CD8-positive, alpha-beta memory T cell (primary cell): ENCODE measurements around the gene PLXNA1. TPM values are rescaled to one million over a fixed set of nuclear protein-coding genes. Genes with fewer than 3 reads are reported as not detected.

Experiments
- CTCF ChIA-PET: fragments of 350-600 bp; sonication (Branson Sonifier 250); formaldehyde crosslinking; loops from one replicate; lab custom pipeline; 2021; ENCODE audit warnings: antibody characterized with exemption; lab: Charles Lee
- POLR2A ChIA-PET: fragments of 350-600 bp; sonication (Branson Sonifier 250); formaldehyde crosslinking; loops from one replicate; lab custom pipeline; 2021; ENCODE audit warnings: antibody characterized with exemption; lab: Charles Lee
- DNase-seq, 5 donors: peaks; one replicate each; pipeline versions ENCODE4 v3.0.0 to v3.0.0-alpha.2; 2020 to 2022; ENCODE audit warnings: mixed read lengths in 1 of 5
- H3K27ac ChIP-seq: one replicate; pipeline ENCODE4 v1.7.0; 2013; ENCODE audit warnings: low read depth, mild to moderate bottlenecking, low read length, moderate library complexity
- H3K27me3 ChIP-seq: 2 replicates; pipeline ENCODE4 v1.7.0; 2013; ENCODE audit warnings: low read length, mild to moderate bottlenecking; ENCODE audit not compliant: insufficient read depth, poor library complexity, severe bottlenecking
- H3K36me3 ChIP-seq: 2 replicates; pipeline ENCODE4 v1.7.0; 2013; ENCODE audit warnings: mild to moderate bottlenecking, low read length, moderate library complexity; ENCODE audit not compliant: insufficient read depth
- H3K4me1 ChIP-seq: 2 replicates; pipeline ENCODE4 v1.7.0; 2013; ENCODE audit warnings: mild to moderate bottlenecking, low read length, moderate library complexity; ENCODE audit not compliant: insufficient read depth
- H3K4me3 ChIP-seq: 2 replicates; pipeline ENCODE4 v1.7.0; 2013; ENCODE audit warnings: mild to moderate bottlenecking, low read length
- H3K9me3 ChIP-seq: 2 replicates; pipeline ENCODE4 v1.7.0; 2013; ENCODE audit warnings: mild to moderate bottlenecking, low read length
- H3K27ac Mint-ChIP-seq, 8 donors: one replicate each; pipeline ENCODE4 v1.8.0; 2020 to 2021; ENCODE audit warnings: mixed read lengths in 8 of 8, mild to moderate bottlenecking in 6 of 8, inconsistent platforms in 3 of 8, moderate library complexity in 3 of 8
- H3K27me3 Mint-ChIP-seq, 2 donors: one replicate each; pipeline ENCODE4 v1.8.0; 2020 to 2021; ENCODE audit warnings: mixed read lengths in 2 of 2, mild to moderate bottlenecking in 1 of 2, moderate library complexity in 1 of 2
- H3K36me3 Mint-ChIP-seq, 3 donors: one replicate each; pipeline ENCODE4 v1.8.0; 2020 to 2021; ENCODE audit warnings: mixed read lengths in 3 of 3, inconsistent platforms in 1 of 3, mild to moderate bottlenecking in 1 of 3
- H3K4me1 Mint-ChIP-seq, 3 donors: one replicate each; pipeline ENCODE4 v1.8.0; 2020 to 2021; ENCODE audit warnings: mixed read lengths in 3 of 3, inconsistent platforms in 1 of 3, mild to moderate bottlenecking in 1 of 3
- H3K4me3 Mint-ChIP-seq, 7 donors: one replicate each; pipeline ENCODE4 v1.8.0; 2020 to 2021; ENCODE audit warnings: mixed read lengths in 7 of 7, mild to moderate bottlenecking in 6 of 7, moderate library complexity in 4 of 7, inconsistent platforms in 2 of 7
- H3K9me3 Mint-ChIP-seq, 5 donors: one replicate each; pipeline ENCODE4 v1.8.0; 2020 to 2022; ENCODE audit warnings: mixed read lengths in 5 of 5, mild to moderate bottlenecking in 3 of 5, moderate library complexity in 2 of 5, inconsistent platforms in 1 of 5
- polyA plus RNA-seq: library from polyadenylated mRNA; unstranded; fragments of 300-500 nt; fragmentation: Illumina TruSeq; gene quantifications from one replicate; pipeline ENCODE4 v1.2.3, GENCODE V29; 2021
- total RNA-seq, 2 experiments: library from RNA; stranded (reverse); gene quantifications; one replicate each; pipeline ENCODE4 v1.2.3, GENCODE V29; 2021

The PLXNA1 gene
- total and polyA plus RNA-seq, 3 experiments from 2014 or later = 1.0 to 15.9 (median 14.4) TPM

- Histone ChIP-seq H3K4me1 (no peaks in the 10 kb centered on the region), H3K9me3 (no peaks in the 10 kb centered on the region), H3K36me3 (no peaks in the 10 kb centered on the region), H3K27ac (peak overlapping the region; percentile 45), H3K4me3 (no peak overlapping the region), H3K27me3 (no peaks in the 10 kb centered on the region)
- ChIA-PET CTCF (no interaction called here), POLR2A (no interaction called here)
- Mint-ChIP-seq H3K4me3 (no peak overlapping the region), H3K27ac (no peak overlapping the region), H3K27me3 (peaks cover 0 to 2% of the 10 kb centered on the region in 2 donors), H3K36me3 (peaks cover 0 to 9% (median 0%) of the 10 kb centered on the region in 3 donors), H3K4me1 (no peaks in the 10 kb centered on the region), H3K9me3 (no peaks in the 10 kb centered on the region)
- no peak for DNase-seq
Observed at GRCh38 chr3:126960604-126960995, 22.3 kb upstream of the PLXNA1 start.

- Histone ChIP-seq H3K36me3 (no peaks in the 10 kb centered on the region), H3K27ac (peak overlapping the region; percentile 45), H3K4me3 (no peak overlapping the region), H3K27me3 (no peaks in the 10 kb centered on the region), H3K9me3 (no peaks in the 10 kb centered on the region), H3K4me1 (no peaks in the 10 kb centered on the region)
- no peaks in the 10 kb centered on the region for H3K9me3 Mint-ChIP-seq
- peaks cover 0 to 2% of the 10 kb centered on the region in 2 donors for H3K27me3 Mint-ChIP-seq
- H3K4me1 Mint-ChIP-seq = no peaks in the 10 kb centered on the region
- ChIA-PET CTCF (no interaction called here), POLR2A (no interaction called here)
- no peak for DNase-seq
- H3K27ac Mint-ChIP-seq = no peak overlapping the region
- no peak overlapping the region for H3K4me3 Mint-ChIP-seq
- H3K36me3 Mint-ChIP-seq = peaks cover 0 to 9% (median 0%) of the 10 kb centered on the region in 3 donors
Observed at GRCh38 chr3:126961191-126961790, 21.6 kb upstream of the PLXNA1 start.

GRCh38 chr3:126961791-126962461, 21.0 kb upstream of the PLXNA1 start:
- Histone ChIP-seq H3K9me3 (no peaks in the 10 kb centered on the region), H3K4me1 (no peaks in the 10 kb centered on the region), H3K27ac (peak overlapping the region; percentile 45), H3K4me3 (no peak overlapping the region), H3K36me3 (no peaks in the 10 kb centered on the region), H3K27me3 (no peaks in the 10 kb centered on the region)
- ChIA-PET POLR2A (no interaction called here), CTCF (no interaction called here)
- Mint-ChIP-seq H3K27me3 (peaks cover 0 to 2% of the 10 kb centered on the region in 2 donors), H3K4me3 (no peak overlapping the region), H3K4me1 (no peaks in the 10 kb centered on the region), H3K36me3 (peaks cover 0 to 9% (median 0%) of the 10 kb centered on the region in 3 donors), H3K27ac (no peak overlapping the region), H3K9me3 (no peaks in the 10 kb centered on the region)
- DNase-seq = no peak

DNA sequence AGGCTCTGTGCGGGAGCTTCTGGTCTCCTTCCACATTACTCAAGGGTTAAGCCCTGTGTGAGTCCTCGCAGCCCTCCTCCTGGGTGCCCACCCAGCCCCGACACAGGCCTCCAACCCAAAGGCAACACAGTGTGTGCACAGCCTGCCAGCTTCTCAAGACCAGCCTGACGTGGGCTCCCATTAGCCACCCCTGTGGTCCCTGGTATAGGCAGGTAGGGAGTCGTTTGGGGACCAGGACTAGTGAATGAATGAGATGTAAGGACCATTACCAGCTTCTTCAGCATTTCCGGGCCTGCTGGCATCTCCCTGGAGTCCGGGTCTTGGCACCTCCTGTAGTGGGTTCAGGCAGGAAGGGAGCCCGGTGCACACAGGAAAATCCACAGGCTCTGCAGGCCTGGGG, 20.2 kb upstream of the PLXNA1 start:
- no peak for DNase-seq
- Mint-ChIP-seq H3K4me1 (no peaks in the 10 kb centered on the region), H3K9me3 (no peaks in the 10 kb centered on the region), H3K4me3 (no peak overlapping the region), H3K36me3 (peaks cover 0 to 9% (median 0%) of the 10 kb centered on the region in 3 donors), H3K27ac (no peak overlapping the region), H3K27me3 (peaks cover 0 to 2% of the 10 kb centered on the region in 2 donors)
- ChIA-PET POLR2A (no interaction called here), CTCF (no interaction called here)
- Histone ChIP-seq H3K36me3 (no peaks in the 10 kb centered on the region), H3K9me3 (no peaks in the 10 kb centered on the region), H3K4me1 (no peaks in the 10 kb centered on the region), H3K27ac (no peak overlapping the region), H3K27me3 (no peaks in the 10 kb centered on the region), H3K4me3 (no peak overlapping the region)

GRCh38 chr3:126963261-126964190, 19.4 kb upstream of the PLXNA1 start:
- Mint-ChIP-seq H3K4me1 (no peaks in the 10 kb centered on the region), H3K27ac (peak overlapping the region in 1 of 8 donors; percentile 30), H3K36me3 (peaks cover 0 to 9% (median 0%) of the 10 kb centered on the region in 3 donors), H3K9me3 (no peaks in the 10 kb centered on the region), H3K27me3 (peaks cover 0 to 2% of the 10 kb centered on the region in 2 donors), H3K4me3 (no peak overlapping the region)
- no peaks in the 10 kb centered on the region for H3K9me3 ChIP-seq
- ChIA-PET POLR2A (interaction anchor here (0.5 kb wide), 1 partner anchor 61 kb away, joined by 4 read pairs; no protein-coding TSS in a partner anchor), CTCF (no interaction called here)
- no peak for DNase-seq
- H3K27me3 ChIP-seq = no peaks in the 10 kb centered on the region
- H3K36me3 ChIP-seq = no peaks in the 10 kb centered on the region
- H3K27ac ChIP-seq = no peak overlapping the region
- no peak overlapping the region for H3K4me3 ChIP-seq
- H3K4me1 ChIP-seq = no peaks in the 10 kb centered on the region

DNA sequence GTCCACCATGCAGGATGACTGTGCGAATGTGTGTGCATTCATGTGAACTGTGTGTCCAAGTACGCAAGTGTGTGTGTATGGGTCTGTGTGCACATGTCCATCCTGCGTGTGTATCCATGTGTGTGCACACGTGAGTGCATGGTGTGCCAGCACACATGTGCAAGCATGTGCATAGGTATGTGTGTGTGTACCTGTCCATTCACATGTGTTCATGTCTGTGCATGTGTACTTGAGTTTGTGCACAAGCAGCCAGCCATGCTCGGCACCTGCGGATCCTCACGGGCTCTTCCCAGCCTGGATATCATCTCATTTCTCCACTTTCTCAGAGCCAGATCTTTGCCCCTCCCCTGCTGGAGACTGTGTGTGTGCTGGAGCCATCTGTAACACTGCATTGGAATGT, 18.7 kb upstream of the PLXNA1 start:
- H3K4me1 Mint-ChIP-seq = no peaks in the 10 kb centered on the region

DNA sequence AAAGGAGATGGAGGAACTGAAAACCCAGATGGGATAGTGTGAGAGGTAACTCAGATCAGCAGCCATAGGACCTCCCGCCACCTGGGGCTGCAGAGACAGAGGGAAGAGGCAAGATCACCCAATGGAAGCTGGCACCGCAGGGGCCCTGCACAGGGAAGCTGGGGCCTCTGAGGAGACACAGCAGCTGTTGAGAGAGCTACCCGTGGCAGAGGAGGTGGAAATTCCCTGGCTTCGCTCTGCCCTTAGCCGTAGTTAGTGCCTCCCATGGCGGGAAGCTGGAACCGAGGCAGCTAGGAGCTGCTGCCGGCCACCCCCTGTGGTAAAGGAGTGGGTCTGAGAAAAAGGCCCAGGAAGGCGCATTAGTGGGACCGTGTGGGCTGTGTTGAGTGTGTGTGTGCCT, 18.0 kb upstream of the PLXNA1 start:
- no peaks in the 10 kb centered on the region for H3K9me3 Mint-ChIP-seq
- Histone ChIP-seq H3K4me3 (no peak overlapping the region), H3K27me3 (no peaks in the 10 kb centered on the region), H3K36me3 (no peaks in the 10 kb centered on the region), H3K9me3 (no peaks in the 10 kb centered on the region), H3K27ac (no peak overlapping the region), H3K4me1 (no peaks in the 10 kb centered on the region)
- ChIA-PET CTCF (no interaction called here), POLR2A (no interaction called here)
- H3K4me1 Mint-ChIP-seq = no peaks in the 10 kb centered on the region
- no peak overlapping the region for H3K27ac Mint-ChIP-seq
- H3K36me3 Mint-ChIP-seq = peaks cover 0 to 4% (median 0%) of the 10 kb centered on the region in 3 donors
- H3K4me3 Mint-ChIP-seq = no peak overlapping the region
- peak in 1 of 5 donors; percentile 11 for DNase-seq
- H3K27me3 Mint-ChIP-seq = peaks cover 2 to 4% of the 10 kb centered on the region in 2 donors

More for the DNA sequence above, 18.7 kb upstream of the PLXNA1 start:
- Mint-ChIP-seq H3K27ac (no peak overlapping the region), H3K27me3 (peaks cover 1 to 2% of the 10 kb centered on the region in 2 donors), H3K4me3 (no peak overlapping the region), H3K36me3 (peaks cover 0 to 4% (median 0%) of the 10 kb centered on the region in 3 donors), H3K9me3 (no peaks in the 10 kb centered on the region)
- peak in 1 of 5 donors; percentile 22 for DNase-seq
- no peaks in the 10 kb centered on the region for H3K36me3 ChIP-seq
- no peak overlapping the region for H3K27ac ChIP-seq
- POLR2A ChIA-PET = no interaction called here
- H3K27me3 ChIP-seq = no peaks in the 10 kb centered on the region
- CTCF ChIA-PET = no interaction called here
- H3K4me1 ChIP-seq = no peaks in the 10 kb centered on the region
- H3K9me3 ChIP-seq = no peaks in the 10 kb centered on the region
- no peak overlapping the region for H3K4me3 ChIP-seq
